Stimulated activated CD8-positive, alpha-beta memory T cell treated with anti-CD3 and anti-CD28 coated beads, Interleukin-12 subunit alpha, Interleukin-12 subunit beta, amount 100 ng/mL, for 24 hours (primary cell): ENCODE results near the gene MPP7.
"Not testable (repeated sequence)": the region's sequence is repeated elsewhere in the genome, so short reads cannot be mapped to it uniquely, and the experiment has no call there.

ENCODE experiments used
- DNase-seq: peaks from one replicate; pipeline ENCODE4 v3.0.0-alpha.2; 2020; ENCODE audit errors: extremely low read depth

Gene MPP7

DNA sequence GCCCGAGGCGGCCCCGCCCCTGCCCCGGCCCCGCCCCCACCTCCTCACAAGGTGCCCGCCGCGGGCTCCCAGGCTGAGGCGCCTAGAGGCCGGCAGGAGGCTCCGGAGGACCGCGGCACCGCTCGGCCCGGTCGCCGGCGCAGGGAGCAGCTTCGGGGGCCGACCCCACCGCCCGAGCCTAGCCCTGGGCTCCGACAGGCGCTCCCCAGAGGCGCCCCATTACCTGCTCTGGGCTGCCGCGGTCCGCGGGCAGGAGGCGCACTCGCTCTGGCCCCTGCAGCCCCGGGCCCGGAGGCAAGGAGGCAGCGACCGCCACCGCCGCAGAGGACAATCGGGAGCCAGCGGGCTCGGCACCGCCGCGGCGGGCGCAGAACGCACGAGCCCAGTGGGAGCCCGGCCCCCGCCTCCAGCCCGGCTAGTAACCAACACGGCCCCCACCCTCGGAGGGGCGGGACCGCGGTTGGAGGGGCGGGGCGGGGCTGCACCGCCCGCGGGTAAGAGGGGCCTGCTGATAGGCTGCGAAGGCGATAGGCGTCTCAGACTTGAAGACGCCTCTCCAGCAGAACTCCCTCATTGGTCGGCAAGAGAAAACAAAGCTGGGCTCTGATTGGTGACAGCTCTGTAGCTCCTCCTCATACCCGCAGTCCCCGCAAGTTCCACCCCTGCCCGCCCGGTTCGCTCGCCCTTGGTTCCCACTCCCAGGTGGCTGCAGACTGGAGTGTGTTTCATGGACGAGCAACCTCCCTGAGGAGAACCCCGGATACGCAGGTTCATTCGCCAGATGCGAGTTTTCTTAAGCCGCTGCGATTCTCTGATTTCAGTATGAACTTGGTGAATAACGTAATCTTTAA, at the start of gene MPP7:
Gene MPP7, minus strand, starts transcription at position 427 of the 851 bp plus-strand sequence. CDS start 64,460 bp downstream, outside the sequence.
- DNase-seq = peak; percentile 90

DNA sequence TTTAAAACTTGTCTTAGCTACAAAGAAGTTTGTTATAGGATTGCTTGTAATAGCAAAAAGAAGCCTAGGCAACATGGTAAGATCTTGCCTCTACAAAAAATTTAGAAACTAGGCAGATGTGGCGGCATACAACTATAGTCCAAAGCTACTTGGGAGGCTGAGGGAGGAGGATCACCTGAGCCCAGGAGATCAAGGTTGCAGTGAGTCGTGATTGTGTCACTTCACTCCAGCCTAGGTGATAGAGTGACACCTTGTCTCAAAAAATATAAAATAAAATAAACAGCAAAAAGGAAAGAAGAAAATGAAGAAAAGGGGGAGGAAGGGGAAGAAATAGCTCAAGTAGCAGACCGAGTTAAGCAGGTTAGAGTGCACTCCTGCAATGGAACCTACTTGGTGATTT, 47.0 kb upstream of the MPP7 start:
- DNase-seq = no peak

DNA sequence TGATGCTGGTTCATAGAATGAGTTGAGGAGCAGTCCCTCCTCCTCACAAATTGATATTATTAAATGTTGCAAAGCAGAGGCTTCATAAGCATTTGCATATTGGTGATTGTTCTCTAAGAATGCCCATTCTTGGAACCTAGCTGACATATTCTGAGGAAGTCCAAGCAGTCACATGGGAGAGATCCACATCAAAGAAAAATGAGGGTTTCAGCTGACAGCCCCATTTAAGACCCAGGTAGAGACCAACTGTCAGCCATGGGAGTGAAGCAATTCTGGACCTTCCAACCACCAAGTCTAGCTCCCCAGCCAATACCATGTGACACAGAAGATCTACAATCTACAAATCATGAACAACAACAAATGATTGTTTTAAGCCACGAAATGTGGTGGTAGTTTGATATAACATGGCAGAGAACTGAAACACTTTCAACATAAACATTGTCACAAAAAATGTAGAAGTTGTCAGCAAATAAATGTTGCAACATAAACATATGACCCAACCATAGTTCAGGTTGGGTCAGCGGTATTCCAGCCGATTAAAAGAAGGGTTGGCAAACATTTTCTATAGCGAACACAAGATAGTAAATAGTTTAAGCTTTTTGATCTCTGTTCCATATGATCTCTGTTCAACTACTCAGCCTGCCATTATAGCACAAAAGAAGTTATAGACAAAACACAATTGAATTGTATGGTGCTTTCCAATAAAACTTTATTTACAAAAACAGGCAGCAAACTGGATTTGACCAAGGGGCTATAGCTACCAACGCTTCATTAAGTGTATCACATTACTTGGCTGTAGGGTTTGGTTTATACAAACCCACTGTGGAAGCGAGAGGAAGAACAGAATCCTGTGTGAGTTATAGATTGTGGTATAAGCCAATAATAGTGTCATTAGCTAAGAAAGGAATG, 41.4 kb upstream of the MPP7 start:
- no peak for DNase-seq

- DNase-seq = no peak
Observed at GRCh38 chr10:28343252-28343651, 40.4 kb upstream of the MPP7 start.

DNA sequence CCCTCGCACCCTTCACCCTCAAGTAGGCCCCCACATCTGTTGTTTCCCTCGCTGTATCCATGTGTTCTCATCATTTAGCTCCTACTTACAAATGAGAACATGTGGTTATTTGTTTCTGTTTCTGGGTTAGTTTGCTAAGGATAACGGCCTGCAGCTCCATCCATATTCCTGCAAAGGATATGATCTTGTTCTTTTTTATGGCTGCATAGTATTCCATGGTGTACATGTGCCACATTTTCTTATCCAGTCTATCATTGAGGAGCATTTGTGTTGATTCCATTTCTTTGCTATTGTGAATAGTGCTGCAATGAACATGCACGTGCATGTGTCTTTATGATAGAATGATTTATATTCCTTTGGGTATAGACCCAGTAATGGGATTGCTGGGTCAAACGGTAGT, 38.8 kb upstream of the MPP7 start:
- DNase-seq = not testable (repeated sequence)

GRCh38 chr10:28332726-28333125, 29.9 kb upstream of the MPP7 start:
- DNase-seq = no peak

DNA sequence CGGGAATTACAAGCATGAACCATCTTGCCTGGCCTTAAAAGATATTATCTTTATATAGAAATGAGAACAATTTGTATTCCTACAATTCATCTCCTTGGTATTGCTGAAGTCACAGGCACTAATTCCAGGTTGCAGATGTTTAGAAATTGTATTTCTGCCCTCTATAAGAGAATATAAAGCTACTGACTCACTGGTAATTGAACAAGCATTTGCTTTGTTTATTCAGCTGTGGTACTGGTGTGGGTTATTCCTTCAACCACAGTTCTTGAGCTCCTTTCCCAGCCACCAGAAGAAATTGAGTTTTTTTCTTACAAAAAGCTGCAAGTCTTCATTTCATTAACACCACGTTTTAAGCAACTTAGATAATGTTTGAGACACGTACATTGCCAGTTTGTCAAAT, 29.0 kb upstream of the MPP7 start:
- no peak for DNase-seq

- no peak for DNase-seq
Observed at GRCh38 chr10:28331066-28331465, 28.2 kb upstream of the MPP7 start.

GRCh38 chr10:28328346-28328745, 25.5 kb upstream of the MPP7 start:
- DNase-seq = no peak

DNA sequence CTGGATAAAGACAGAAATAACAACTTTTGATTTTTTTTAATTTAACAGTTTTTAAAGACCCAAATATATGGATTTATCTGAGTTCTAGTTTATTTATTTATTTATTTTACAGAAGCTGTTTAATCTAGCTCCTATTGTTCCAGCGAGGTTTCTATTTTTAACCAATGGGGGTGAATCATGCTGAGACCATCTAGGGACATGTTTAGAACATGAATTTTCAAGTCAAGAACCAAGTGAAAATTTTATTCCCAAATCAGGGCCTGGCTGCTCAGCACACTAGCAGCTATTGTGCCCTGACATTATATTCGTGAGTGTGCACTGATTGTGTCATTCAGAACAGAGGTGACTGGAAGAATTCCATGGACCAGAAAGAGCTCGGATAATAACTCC, 24.6 kb upstream of the MPP7 start:
- DNase-seq = no peak

DNA sequence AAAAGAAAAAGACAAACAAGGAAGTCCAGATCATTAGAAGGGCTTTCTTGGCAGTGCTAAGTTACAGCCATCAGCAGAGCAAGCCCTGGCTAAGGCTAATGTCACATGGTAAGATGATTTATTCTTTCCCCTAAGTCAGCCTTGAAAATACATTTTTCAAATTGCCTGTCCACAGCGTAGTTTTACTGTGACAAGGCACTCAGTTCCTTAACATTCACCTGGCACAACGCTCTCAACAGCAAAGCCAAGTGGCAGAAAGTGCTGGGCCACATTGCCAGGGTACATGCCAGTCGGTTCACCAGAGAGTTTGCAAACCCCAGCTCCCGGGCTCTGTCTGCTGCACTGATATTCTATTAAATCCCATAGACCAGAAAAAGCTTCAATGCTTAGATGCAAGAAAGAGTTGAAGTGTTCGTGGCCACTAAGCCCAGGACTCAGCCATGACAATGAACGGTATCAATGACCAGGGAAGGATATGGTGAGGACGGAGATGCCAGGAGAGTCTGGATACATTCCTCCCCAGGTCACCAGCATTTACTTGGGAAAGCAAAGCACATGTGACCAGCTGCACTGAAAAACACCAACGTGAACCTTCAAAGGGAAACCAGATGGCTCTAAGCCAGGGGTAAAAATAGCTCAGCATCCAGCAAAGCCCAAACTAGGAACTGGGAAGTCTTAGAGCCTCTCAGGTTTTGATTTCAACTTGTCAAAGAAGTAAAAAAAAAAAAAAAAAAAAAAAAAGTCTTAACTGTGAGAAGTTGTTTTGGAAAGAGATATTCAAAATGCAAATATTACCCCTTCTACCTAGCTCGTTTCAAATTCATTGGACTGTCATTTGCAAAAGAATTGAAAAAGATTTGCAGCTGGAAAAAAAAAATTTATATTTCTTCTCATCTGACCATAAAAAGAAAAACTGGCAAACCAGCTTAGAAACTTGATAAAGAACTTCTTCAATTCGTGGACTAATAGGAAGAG, 23.9 kb upstream of the MPP7 start:
- DNase-seq = no peak

DNA sequence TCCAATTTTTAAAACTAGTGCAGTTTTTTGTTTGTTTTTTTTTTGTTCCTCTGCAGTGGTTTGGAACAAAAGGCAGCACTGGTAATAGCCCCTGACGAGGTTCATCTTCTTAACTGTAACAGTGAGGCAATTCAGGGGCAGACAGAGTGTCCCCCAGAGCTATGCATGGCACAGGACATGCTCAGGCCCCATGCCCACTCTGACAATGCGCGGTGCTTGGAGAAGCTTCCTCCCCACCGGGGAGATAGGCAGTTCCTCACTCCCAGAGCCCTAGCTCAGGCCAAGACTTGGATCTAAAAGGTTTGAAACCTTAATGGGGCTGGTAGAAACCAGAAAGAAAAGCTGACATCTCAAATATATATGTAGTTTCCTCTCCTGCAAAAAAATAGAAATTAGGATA, 17.9 kb upstream of the MPP7 start:
- no peak for DNase-seq

DNA sequence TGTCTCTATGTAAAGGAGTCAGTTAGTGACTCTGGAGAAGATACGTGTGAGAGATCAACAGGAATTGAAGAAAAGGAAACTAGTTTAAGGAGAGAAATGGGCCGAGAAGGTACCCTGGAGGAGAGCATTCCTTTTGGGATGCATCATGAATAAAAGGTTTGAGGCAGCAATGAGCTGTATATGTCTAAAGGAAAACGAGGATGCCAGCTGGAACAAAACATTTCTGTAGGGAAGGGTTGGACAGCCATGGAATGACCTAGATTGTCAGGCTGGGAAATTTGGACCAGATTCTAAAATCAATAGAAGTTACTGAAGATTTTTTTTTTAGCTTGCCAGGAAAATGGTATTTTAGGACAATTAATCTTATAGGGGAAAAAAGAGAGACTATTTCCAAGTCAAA, 17.2 kb upstream of the MPP7 start:
- DNase-seq = no peak

DNA sequence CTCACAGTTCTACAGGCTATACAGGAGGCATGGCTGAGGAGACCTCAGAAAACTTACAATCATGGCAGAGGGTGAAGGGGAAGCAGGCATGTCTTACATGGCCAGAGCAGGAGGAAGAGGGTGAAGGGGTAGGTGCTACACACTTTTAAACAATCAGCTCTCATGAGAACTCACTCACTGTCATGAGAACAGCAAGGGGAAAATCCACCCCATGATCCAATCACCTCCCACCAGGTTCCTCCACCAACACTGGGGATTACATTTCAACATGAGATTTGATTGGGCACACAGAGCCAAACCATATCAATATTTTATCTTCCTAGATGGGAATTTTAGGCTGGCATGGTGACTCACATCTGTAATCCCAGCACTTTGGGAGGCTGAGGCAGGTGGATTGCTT, 16.2 kb upstream of the MPP7 start:
- DNase-seq = not testable (repeated sequence)

- DNase-seq = no peak
Observed at GRCh38 chr10:28318626-28319025, 15.8 kb upstream of the MPP7 start.

DNA sequence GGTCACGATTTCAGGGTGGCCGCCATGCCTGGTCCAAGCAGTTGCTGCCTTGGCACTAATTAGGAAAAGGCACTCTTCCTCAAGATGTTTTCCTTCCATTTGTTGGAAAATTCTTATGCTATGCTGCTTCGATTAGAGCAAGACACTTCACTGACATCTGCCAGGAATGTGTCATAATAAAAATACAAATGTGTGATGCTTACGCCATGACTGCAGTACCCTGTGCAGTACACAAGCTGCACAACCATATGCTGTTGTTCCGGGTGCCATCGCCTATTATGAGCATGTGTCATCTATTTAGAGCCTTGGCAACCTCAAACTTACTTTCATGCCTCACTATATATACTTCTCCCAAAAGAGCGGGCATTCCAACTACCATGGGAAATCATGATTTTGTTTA, 14.9 kb upstream of the MPP7 start:
- DNase-seq = no peak

GRCh38 chr10:28316696-28317095, 13.8 kb upstream of the MPP7 start:
- no peak for DNase-seq

DNA sequence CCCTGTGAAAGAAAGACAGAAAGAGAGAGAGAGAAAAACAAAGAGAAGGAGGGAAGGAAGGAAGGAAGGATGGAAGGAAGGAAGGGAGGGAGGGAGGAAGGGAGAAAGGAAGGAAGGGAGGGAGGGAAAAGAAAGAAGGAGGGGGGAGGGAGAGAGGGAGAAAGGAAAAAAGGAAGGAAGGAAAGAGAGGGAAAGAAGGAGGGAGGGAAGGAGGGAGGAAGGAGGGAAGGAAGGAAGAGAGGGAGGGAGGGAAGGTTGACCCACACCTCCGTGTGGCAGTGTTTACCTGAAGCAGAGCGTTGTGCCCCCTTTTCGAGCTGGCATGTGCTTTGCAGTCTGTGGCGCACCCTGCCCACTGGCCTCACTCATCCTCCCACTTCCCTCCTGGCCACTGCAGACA, 12.3 kb upstream of the MPP7 start:
- no peak for DNase-seq

GRCh38 chr10:28314211-28314610, 11.3 kb upstream of the MPP7 start:
- DNase-seq = no peak

- no peak for DNase-seq
Observed at GRCh38 chr10:28312572-28312971, 9.7 kb upstream of the MPP7 start.

- no peak for DNase-seq
Observed at GRCh38 chr10:28311104-28311503, 8.2 kb upstream of the MPP7 start.

DNA sequence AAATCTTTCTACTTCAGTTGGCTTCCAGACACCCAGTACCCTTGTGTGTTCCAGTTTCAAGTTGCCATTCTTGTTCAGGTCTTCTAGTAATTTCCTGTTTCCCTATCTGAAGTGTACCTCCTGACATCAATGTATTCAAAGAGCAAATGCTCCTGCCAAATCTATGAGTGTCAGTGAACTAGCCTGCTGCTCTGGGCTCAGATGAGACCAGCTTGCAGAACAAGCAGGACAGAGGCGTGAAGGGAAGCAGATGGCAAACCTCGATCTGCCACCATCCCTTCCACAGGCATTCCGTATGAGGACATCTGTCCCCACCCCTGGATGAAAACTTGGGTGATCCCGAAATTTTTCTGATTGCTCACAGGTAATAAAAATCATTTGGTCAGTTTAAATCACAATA, 4.4 kb upstream of the MPP7 start:
- no peak for DNase-seq
